MCF 10A (cell line): ENCODE data around the gene OR14J1. TPM values are rescaled to one million over a fixed set of nuclear protein-coding genes. Genes with fewer than 3 reads are reported as not detected.
"Not testable (repeated sequence)": the region's sequence is repeated elsewhere in the genome, so short reads cannot be mapped to it uniquely, and the experiment has no call there.

Experiments
- BruUV-seq: library from RNA; stranded (reverse); fragments of 400-500 nt; replicated peaks from 2 replicates; lab custom pipeline; 2021; lab: Mats Ljungman, UMichigan
- CTCF ChIA-PET: fragments of 300-600 bp; sonication (Branson Sonifier 250); formaldehyde crosslinking; extraction: SDS; loops from one replicate; lab custom pipeline; 2021; ENCODE audit warnings: antibody characterized with exemption, inconsistent platforms; lab: Yijun Ruan, JAX
- POLR2A ChIA-PET: fragments of 300-600, 350-650 bp; sonication (Branson Sonifier 250); formaldehyde crosslinking; extraction: SDS; loops from one replicate; lab custom pipeline; 2020; ENCODE audit warnings: antibody characterized with exemption, inconsistent platforms; lab: Yijun Ruan, JAX
- DNase-seq: peaks from one replicate; pipeline ENCODE4 v3.0.0-alpha.2; 2018; ENCODE audit not compliant: unreplicated experiment
- H3K27ac Mint-ChIP-seq: one replicate; pipeline ENCODE4 v1.8.0; 2022; ENCODE audit warnings: mild to moderate bottlenecking, low read depth, mixed read lengths; ENCODE audit not compliant: unreplicated experiment
- H3K27me3 Mint-ChIP-seq: one replicate; pipeline ENCODE4 v1.8.0; 2022; ENCODE audit warnings: mixed read lengths; ENCODE audit not compliant: insufficient read depth, unreplicated experiment
- H3K36me3 Mint-ChIP-seq: one replicate; pipeline ENCODE4 v1.8.0; 2022; ENCODE audit warnings: mild to moderate bottlenecking, moderate library complexity, mixed read lengths; ENCODE audit not compliant: insufficient read depth, unreplicated experiment
- H3K4me1 Mint-ChIP-seq: one replicate; pipeline ENCODE4 v1.8.0; 2022; ENCODE audit warnings: mixed read lengths; ENCODE audit not compliant: insufficient read depth, unreplicated experiment
- H3K4me3 Mint-ChIP-seq: one replicate; pipeline ENCODE4 v1.8.0; 2022; ENCODE audit warnings: mild to moderate bottlenecking, moderate library complexity, mixed read lengths; ENCODE audit not compliant: unreplicated experiment
- H3K9me3 Mint-ChIP-seq: one replicate; pipeline ENCODE4 v1.8.0; 2022; ENCODE audit warnings: mixed read lengths; ENCODE audit not compliant: unreplicated experiment
- CTCF ChIP-seq: fragments of 200-600 bp; IDR thresholded peaks from one replicate; pipeline ENCODE4 v1.8.0; 2022; ENCODE audit warnings: antibody characterized with exemption, mild to moderate bottlenecking; ENCODE audit not compliant: unreplicated experiment
- intact Hi-C: fragments of 100-400 bp; cut with micrococcal nuclease; formaldehyde crosslinking; loops from 2 replicates; pipeline ENCODE4 v1.14.1; 2022
- total RNA-seq: library from RNA; stranded (reverse); gene quantifications from 2 replicates; pipeline ENCODE4 v1.2.3, GENCODE V29; 2022

Gene OR14J1
- total RNA-seq, 1 experiment from 2014 or later = not detected

- no TSS peak for BruUV-seq
- no peak for DNase-seq
- H3K27me3 Mint-ChIP-seq = peaks cover 24% of the 10 kb centered on the region
- H3K4me1 Mint-ChIP-seq = no peaks in the 10 kb centered on the region
- POLR2A ChIA-PET = no interaction called here
- intact Hi-C loops = no loop called here
- TF ChIP-seq CTCF = no peak
- CTCF ChIA-PET = no interaction called here
- no peak overlapping the region for H3K27ac Mint-ChIP-seq
- no peaks in the 10 kb centered on the region for H3K9me3 Mint-ChIP-seq
- H3K36me3 Mint-ChIP-seq = no peaks in the 10 kb centered on the region
- no peak overlapping the region for H3K4me3 Mint-ChIP-seq
Observed at GRCh38 chr6:29345380-29345779, 43.9 kb downstream of the OR14J1 start.

GRCh38 chr6:29349348-29349747 is 47.8 kb downstream of the OR14J1 start:
- BruUV-seq, intact Hi-C loops, DNase-seq, CTCF ChIA-PET, POLR2A ChIA-PET, H3K27ac Mint-ChIP-seq, H3K9me3 Mint-ChIP-seq, H3K36me3 Mint-ChIP-seq, H3K4me3 Mint-ChIP-seq, H3K4me1 Mint-ChIP-seq: not testable (repeated sequence)
- peaks cover 61% of the 10 kb centered on the region for H3K27me3 Mint-ChIP-seq

- H3K4me3 Mint-ChIP-seq = no peak overlapping the region
- TF ChIP-seq CTCF = no peak
- no TSS peak for BruUV-seq
- DNase-seq = no peak
- H3K4me1 Mint-ChIP-seq = no peaks in the 10 kb centered on the region
- no peaks in the 10 kb centered on the region for H3K9me3 Mint-ChIP-seq
- no peak overlapping the region for H3K27ac Mint-ChIP-seq
- ChIA-PET CTCF (no interaction called here), POLR2A (no interaction called here)
- no peaks in the 10 kb centered on the region for H3K36me3 Mint-ChIP-seq
- intact Hi-C loops = no loop called here
- H3K27me3 Mint-ChIP-seq = peaks cover 76% of the 10 kb centered on the region
Observed at GRCh38 chr6:29354980-29355379, 53.5 kb downstream of the OR14J1 start.

- H3K36me3 Mint-ChIP-seq = no peaks in the 10 kb centered on the region
- TF ChIP-seq CTCF = no peak
- DNase-seq = no peak
- H3K9me3 Mint-ChIP-seq = no peaks in the 10 kb centered on the region
- H3K27me3 Mint-ChIP-seq = peaks cover 82% of the 10 kb centered on the region
- H3K27ac Mint-ChIP-seq = no peak overlapping the region
- ChIA-PET CTCF (no interaction called here), POLR2A (no interaction called here)
- BruUV-seq = no TSS peak
- no peaks in the 10 kb centered on the region for H3K4me1 Mint-ChIP-seq
- H3K4me3 Mint-ChIP-seq = no peak overlapping the region
- intact Hi-C loops = no loop called here
Observed at GRCh38 chr6:29355603-29356002, 54.1 kb downstream of the OR14J1 start.

Other genes starting within 250 kb of the OR14J1 start
- not detected in 2 replicates for gene OR2B3, start 214.4 kb upstream of the OR14J1 start, total RNA-seq
- gene OR2J1, start 202.2 kb upstream of the OR14J1 start, total RNA-seq = not detected in 2 replicates
- not detected in 2 replicates for gene OR2J3, start 193.6 kb upstream of the OR14J1 start, total RNA-seq
- not detected in 2 replicates for gene OR2J2, start 130.8 kb upstream of the OR14J1 start, total RNA-seq
- not detected in 2 replicates for gene OR5V1, start 67.2 kb downstream of the OR14J1 start, total RNA-seq
- gene OR12D3, start 73.6 kb downstream of the OR14J1 start, total RNA-seq = not detected in 2 replicates
- gene OR12D2, start 93.9 kb downstream of the OR14J1 start, total RNA-seq = not detected in 2 replicates
- gene OR12D1, start 113.2 kb downstream of the OR14J1 start, total RNA-seq = not detected in 2 replicates
- not detected in 2 replicates for gene OR10C1, start 137.6 kb downstream of the OR14J1 start, total RNA-seq
- gene OR11A1, start 155.4 kb downstream of the OR14J1 start, total RNA-seq = not detected in 2 replicates
- gene OR2H1, start 155.5 kb downstream of the OR14J1 start, total RNA-seq = not detected in 2 replicates
- gene MAS1L, start 186.3 kb downstream of the OR14J1 start, total RNA-seq = not detected in 2 replicates